K562 (cell line): Measurements from ENCODE around the gene METTL14. TPM values are rescaled to one million over a fixed set of nuclear protein-coding genes. Genes with fewer than 3 reads are reported as not detected.

Source experiments
- ARHGAP35 ChIP-seq: fragments of 450-650 bp; IDR thresholded peaks from 2 replicates; pipeline ENCODE4 v1.6.1; 2018; ENCODE audit not compliant: partially characterized antibody
- ATF7 ChIP-seq: fragments of 450-650 bp; IDR thresholded peaks from 2 replicates; pipeline ENCODE4 v1.7.1; 2014; ENCODE audit warnings: mild to moderate bottlenecking, moderate library complexity
- CBFB ChIP-seq: sonication (generic); formaldehyde crosslinking; IDR thresholded peaks from 2 replicates; pipeline ENCODE4 v1.4.0; 2020; ENCODE audit warnings: mild to moderate bottlenecking, missing genetic modification reagents
- DACH1 ChIP-seq: fragments of 450-650 bp; IDR thresholded peaks from 2 replicates; pipeline ENCODE4 v1.6.1; 2018; ENCODE audit not compliant: partially characterized antibody
- FUS ChIP-seq: fragments of 200-400 bp; formaldehyde crosslinking; optimal IDR thresholded peaks from 2 replicates; pipeline ENCODE3; 2017; ENCODE audit warnings: low read depth, low read length
- HNRNPUL1 ChIP-seq: fragments of 200-400 bp; formaldehyde crosslinking; IDR thresholded peaks from 2 replicates; pipeline ENCODE4 v1.6.1; 2017; ENCODE audit warnings: low read length
- IFI16 ChIP-seq: fragments of 250-450 bp; sonication (Bioruptor Pico); IDR thresholded peaks from 2 replicates; pipeline ENCODE4 v2.1.2; 2022; ENCODE audit warnings: mild to moderate bottlenecking, inconsistent platforms
- KHSRP ChIP-seq: fragments of 450-650 bp; IDR thresholded peaks from 2 replicates; pipeline ENCODE4 v1.6.1; 2017
- LCOR ChIP-seq: sonication (generic); formaldehyde crosslinking; IDR thresholded peaks from 2 replicates; pipeline ENCODE4 v1.8.0; 2022; ENCODE audit warnings: mild to moderate bottlenecking, missing genetic modification reagents
- MED1 ChIP-seq: sonication (generic); formaldehyde crosslinking; IDR thresholded peaks from 2 replicates; pipeline ENCODE4 v1.8.1; 2023; ENCODE audit warnings: missing genetic modification reagents, borderline replicate concordance
- NCOR1 ChIP-seq: fragments of 450-650 bp; IDR thresholded peaks from 2 replicates; pipeline ENCODE4 v1.6.1; 2016; ENCODE audit warnings: mild to moderate bottlenecking, moderate library complexity
- NEUROD1 ChIP-seq: fragments of 150-350 bp; IDR thresholded peaks from 2 replicates; pipeline ENCODE4 v1.6.1; 2014; ENCODE audit warnings: borderline replicate concordance, low read length, low read depth; ENCODE audit not compliant: partially characterized antibody
- NRF1 ChIP-seq, 2 experiments: fragments of 450-650 bp; IDR thresholded peaks in 1 of 2; conservative IDR thresholded peaks in 1 of 2; 2 replicates each; pipeline ENCODE4 v1.6.1; 2014; ENCODE audit warnings: mild to moderate bottlenecking in 2 of 2
- PATZ1 ChIP-seq: fragments of 250-450 bp; sonication (Bioruptor Pico); IDR thresholded peaks from 2 replicates; pipeline ENCODE4 v1.5.0; 2020; ENCODE audit warnings: mild to moderate bottlenecking, borderline replicate concordance
- PHTF2 ChIP-seq: fragments of 250-450 bp; sonication (Bioruptor Pico); IDR thresholded peaks from 2 replicates; pipeline ENCODE4 v1.5.0; 2021; ENCODE audit warnings: mild to moderate bottlenecking
- RAD51 ChIP-seq: fragments of 450-650 bp; IDR thresholded peaks from 2 replicates; pipeline ENCODE4 v1.7.1; 2016; ENCODE audit warnings: low read depth, mild to moderate bottlenecking, borderline replicate concordance
- SOX6 ChIP-seq: fragments of 450-650 bp; IDR thresholded peaks from 2 replicates; pipeline ENCODE4 v1.6.1; 2014; ENCODE audit warnings: mild to moderate bottlenecking
- TSC22D4 ChIP-seq: fragments of 450-650 bp; IDR thresholded peaks from 2 replicates; pipeline ENCODE4 v1.6.1; 2016; ENCODE audit warnings: missing genetic modification characterization, missing biosample characterization, control low read depth
- U2AF1 ChIP-seq: fragments of 200-400 bp; formaldehyde crosslinking; optimal IDR thresholded peaks from 2 replicates; pipeline ENCODE3; 2017; ENCODE audit warnings: mild to moderate bottlenecking, low read depth, low read length, moderate library complexity
- ZFX ChIP-seq: sonication (generic); formaldehyde crosslinking; IDR thresholded peaks from 2 replicates; pipeline ENCODE4 v1.8.0; 2022; ENCODE audit warnings: mild to moderate bottlenecking, missing genetic modification reagents, moderate library complexity
- ZNF561 ChIP-seq: fragments of 450-650 bp; formaldehyde crosslinking; conservative IDR thresholded peaks from 2 replicates; pipeline ENCODE4 v1.4.0; 2020; ENCODE audit warnings: mild to moderate bottlenecking, moderate library complexity
- ZNF584 ChIP-seq: fragments of 200-800 bp; sonication (Bioruptor generic); IDR thresholded peaks from 2 replicates; pipeline ENCODE4 v1.6.1; 2016; ENCODE audit warnings: low read depth, mild to moderate bottlenecking, missing genetic modification characterization, missing compliant biosample characterization
- ZNF609 ChIP-seq: sonication (generic); formaldehyde crosslinking; IDR thresholded peaks from 2 replicates; pipeline ENCODE4 v1.8.1; 2023; ENCODE audit warnings: missing genetic modification reagents, mild to moderate bottlenecking, borderline replicate concordance
- ZNF717 ChIP-seq: fragments of 250-450 bp; sonication (Bioruptor Pico); IDR thresholded peaks from 2 replicates; pipeline ENCODE4 v1.5.0; 2021
- polyA plus RNA-seq, 8 experiments: library from polyadenylated mRNA; depleted of rRNA in 4 of 8; stranded (reverse) in 5 of 8; unstranded in 3 of 8; fragments of >200 nt; fragmentation: Nextera tagmentation in 2 of 8; fragmentation: Illumina TruSeq in 1 of 8; extraction: Ambion mirVana in 2 of 8; extraction: Trizol in 1 of 8; gene quantifications; 2 replicates each; pipeline versions ENCODE4 v1.2.1 to v1.2.3, GENCODE V29; 2011 to 2014; ENCODE audit warnings: inconsistent platforms in 1 of 8, missing spikeins in 1 of 8
- total RNA-seq, 7 experiments: library from RNA; depleted of rRNA in 6 of 7; stranded (reverse); fragments of >200 nt in 6 of 7; fragmentation: Illumina TruSeq in 2 of 7; extraction: Trizol in 2 of 7; gene quantifications; 2 replicates each; pipeline versions ENCODE4 v1.2.1 to v1.2.3, GENCODE V29; 2011 to 2021; ENCODE audit warnings: low replicate concordance in 1 of 7

The METTL14 gene
- total and polyA plus RNA-seq, 9 of the 15 experiments (the other 6 are each of a cell fraction or from before 2014, with no cell fraction given): 16.7 to 42.4 (median 27.7) TPM

- TF ChIP-seq SOX6 (no peak; the same call in 1 of the 2 replicates), CBFB (CRISPR knock-in tag) (no peak), ATF7 (peak; percentile 83), NEUROD1 (no peak), DACH1 (no peak), MED1 (CRISPR knock-in tag) (no peak), ZNF609 (CRISPR knock-in tag) (no peak), ZNF561 (CRISPR knock-in tag) (no peak), NCOR1 (peak; percentile 14; the same call in 1 of the 2 replicates), ARHGAP35 (no peak), PATZ1 (CRISPR knock-in tag) (no peak), ZNF584 (no peak), FUS (no peak), ZFX (CRISPR knock-in tag) (peak; percentile 71), ZNF717 (no peak), HNRNPUL1 (no peak), LCOR (CRISPR knock-in tag) (0 out of 2 replicates have a peak, but pooled peaks have one; percentile 22), U2AF1 (no peak), RAD51 (no peak), TSC22D4 (no peak), NRF1 (conservative IDR thresholded peaks at IDR 0.05 in 1 of 2, IDR thresholded peaks at IDR 0.05 in 1 of 2) (peak; percentile 79 to 84), KHSRP (peak; percentile 18; the same call in 1 of the 2 replicates), IFI16 (CRISPR knock-in tag) (no peak), PHTF2 (no peak)
Observed at GRCh38 chr4:118684873-118685811, at the start of gene METTL14 (continued).
